Uterus (tissue), 4 donors: ENCODE data around the gene MDFIC. TPM values are rescaled to one million over a fixed set of nuclear protein-coding genes. Genes with fewer than 3 reads are reported as not detected.
A peak's percentile ranks its signal among the peaks of the same experiment; 100 is the strongest.

Source experiments
- DNase-seq, 2 donors: peaks; one replicate each; pipeline ENCODE4 v3.0.0-alpha.2; 2019 to 2020
- H3K27ac ChIP-seq, 2 donors: fragments of 200-600 bp; sonication (generic); 1 replicate in 1 of 2; 2 replicates in 1 of 2; pipeline ENCODE4 v1.5.1; 2016 to 2018
- H3K27me3 ChIP-seq, 2 donors: fragments of 200-600 bp; sonication (generic); one replicate each; pipeline ENCODE4 v1.5.1; 2018 to 2019; ENCODE audit warnings: control low read depth in 1 of 2
- H3K36me3 ChIP-seq, 2 donors: fragments of 200-600 bp; sonication (generic); one replicate each; pipeline ENCODE4 v1.5.1; 2019; ENCODE audit warnings: control low read depth in 1 of 2
- H3K4me1 ChIP-seq, 2 donors: fragments of 200-600 bp; sonication (generic); one replicate each; pipeline ENCODE4 v1.5.1; 2018 to 2019; ENCODE audit warnings: control low read depth in 1 of 2
- H3K4me3 ChIP-seq, 2 donors: fragments of 200-600 bp; sonication (generic); 1 replicate in 1 of 2; 2 replicates in 1 of 2; pipeline ENCODE4 v1.5.1; 2018 to 2019; ENCODE audit warnings: mild to moderate bottlenecking in 1 of 2
- H3K9me3 ChIP-seq, 2 donors: fragments of 200-600 bp; sonication (generic); one replicate each; pipeline ENCODE4 v1.5.1; 2019; ENCODE audit warnings: control low read depth in 1 of 2
- CTCF ChIP-seq, 4 experiments: fragments of 200-600 bp in 2 of 4; fragments of 450-650 bp in 2 of 4; sonication (generic) in 2 of 4; IDR thresholded peaks; one replicate each; pipeline ENCODE4 v1.5.1; 2016 to 2019; ENCODE audit warnings: antibody characterized with exemption in 4 of 4, mild to moderate bottlenecking in 2 of 4, moderate library complexity in 1 of 4
- POLR2A ChIP-seq, 2 donors: fragments of 450-650 bp; IDR thresholded peaks; one replicate each; pipeline ENCODE4 v1.6.1; 2016; ENCODE audit warnings: antibody characterized with exemption in 2 of 2, mild to moderate bottlenecking in 1 of 2, moderate library complexity in 1 of 2
- intact Hi-C: fragments of 100-400 bp; cut with DNase I; formaldehyde crosslinking; loops from one replicate; pipeline ENCODE4 v1.15.1; 2023; ENCODE audit warnings: low total_unique reads
- total RNA-seq, 4 donors: library from RNA; depleted of rRNA in 3 of 4; stranded (reverse); fragments of >200 nt in 3 of 4; gene quantifications; one replicate each; pipeline versions ENCODE4 v1.1.0 to v1.2.4, GENCODE V29; 2014 to 2023
- donor health status: DM: yes; HTN: yes; CAD: no.

Gene MDFIC
- total RNA-seq, 4 donors from 2014 or later: 35.8 to 79.2 (median 66.1) TPM

GRCh38 chr7:114941692-114942091 is 19.8 kb downstream of the MDFIC start:
- intact Hi-C loops: no loop called here
- Histone ChIP-seq H3K36me3 (no peaks in the 10 kb centered on the region), H3K27ac (no peak overlapping the region), H3K27me3 (no peaks in the 10 kb centered on the region), H3K4me1 (peaks cover 0 to 17% of the 10 kb centered on the region in 2 donors), H3K4me3 (no peak overlapping the region), H3K9me3 (no peaks in the 10 kb centered on the region)
- TF ChIP-seq CTCF (IDR thresholded peaks at IDR 0.05) (no peak), POLR2A (IDR thresholded peaks at IDR 0.05) (no peak)
- DNase-seq: no peak

DNA sequence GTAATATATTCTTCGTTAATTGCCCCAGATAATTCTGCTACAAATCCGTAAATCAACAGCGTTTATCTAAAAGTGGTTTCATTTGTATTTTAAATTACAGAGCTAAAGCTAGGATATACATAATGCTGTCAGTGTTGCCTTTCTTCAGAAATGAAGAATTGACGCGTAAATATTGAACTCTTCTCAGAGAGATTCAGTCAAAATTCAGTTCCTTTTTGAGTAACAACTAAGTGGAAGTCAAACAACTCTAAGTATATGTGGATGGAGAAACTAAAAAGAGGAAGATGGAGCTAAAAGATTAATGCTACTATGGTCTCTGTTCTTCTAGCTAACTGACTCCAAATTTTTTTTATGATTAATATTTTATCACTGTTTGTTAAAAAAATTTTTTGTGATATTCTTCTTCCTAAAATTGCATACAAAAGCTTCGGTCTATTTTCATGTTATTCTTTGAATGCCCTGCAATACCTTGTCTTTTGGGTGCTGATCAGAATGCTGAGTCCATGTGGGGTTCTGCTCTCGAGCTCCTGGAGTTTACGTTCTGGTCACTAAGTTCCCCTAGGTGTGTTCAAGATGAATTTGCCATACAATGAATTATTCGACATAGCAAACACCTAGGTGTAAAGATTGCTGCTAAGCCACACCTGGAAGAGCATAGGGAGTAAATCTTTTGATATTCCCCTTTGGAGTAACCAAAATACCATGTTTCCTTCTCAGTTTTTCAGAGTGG is 20.7 kb downstream of the MDFIC start:
- Histone ChIP-seq H3K27me3 (no peaks in the 10 kb centered on the region), H3K36me3 (no peaks in the 10 kb centered on the region), H3K4me3 (no peak overlapping the region), H3K4me1 (peaks cover 0 to 17% of the 10 kb centered on the region in 2 donors), H3K27ac (peak overlapping the region in 1 of 2 donors; percentile 83), H3K9me3 (no peaks in the 10 kb centered on the region)
- intact Hi-C loops: no loop called here
- TF ChIP-seq POLR2A (IDR thresholded peaks at IDR 0.05): no peak
- TF ChIP-seq CTCF (IDR thresholded peaks at IDR 0.05): no peak
- DNase-seq: no peak

DNA sequence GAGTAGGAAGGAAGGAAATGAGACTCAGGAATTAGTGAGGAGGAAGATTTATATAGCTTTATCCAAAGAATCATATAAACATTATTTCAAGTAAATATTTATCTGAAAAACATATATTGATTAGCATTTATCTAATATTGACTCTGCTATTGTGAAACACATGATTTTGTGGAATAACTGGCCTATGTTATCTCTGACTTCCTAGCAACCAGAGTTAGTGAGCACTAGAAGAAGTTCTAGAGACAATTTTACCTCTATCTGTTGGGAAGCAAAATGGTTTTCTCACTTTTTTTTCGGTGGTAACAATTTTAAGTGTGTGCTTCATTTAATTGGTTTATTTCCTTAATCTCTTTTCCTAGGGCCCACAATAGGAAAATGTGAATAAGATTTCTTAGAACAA is 21.6 kb downstream of the MDFIC start:
- Histone ChIP-seq H3K4me3 (no peak overlapping the region), H3K27ac (peak overlapping the region; percentile 81 to 83)
- intact Hi-C loops: no loop called here

DNA sequence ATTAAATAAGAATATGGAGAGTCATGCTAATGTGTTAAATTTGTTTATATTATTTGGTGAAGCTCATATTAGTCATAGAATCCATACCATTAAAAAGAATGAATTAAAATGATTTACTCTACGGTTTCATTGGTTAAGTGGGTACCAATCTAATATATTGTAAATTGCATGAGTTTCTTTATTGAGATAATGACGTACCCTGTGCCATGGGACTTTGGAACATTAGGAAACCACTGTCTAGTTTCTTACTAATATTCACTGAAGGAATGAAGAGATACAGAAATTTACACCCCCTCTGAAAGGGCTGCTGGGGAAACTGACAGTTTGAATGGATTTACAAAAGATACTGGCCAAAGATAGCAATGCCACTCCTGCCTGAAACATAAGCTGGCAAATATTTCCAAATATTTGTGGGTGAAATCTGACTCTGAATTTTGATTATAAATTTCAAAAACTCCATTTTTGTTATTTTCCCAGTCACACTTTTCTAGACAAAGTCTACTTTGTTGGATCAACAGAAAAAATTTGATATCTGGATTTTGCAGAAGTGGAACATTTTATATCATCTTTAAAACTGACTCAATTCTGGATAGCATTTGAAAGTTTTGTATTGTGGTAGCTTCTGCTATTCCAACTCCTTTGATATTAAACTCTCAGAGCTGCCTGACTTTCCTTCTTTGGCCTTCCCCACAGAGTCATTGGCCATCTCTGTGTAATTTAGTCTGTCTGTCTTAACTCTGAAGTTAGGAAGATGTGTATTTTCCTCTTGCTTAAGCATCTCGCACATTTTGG is 22.3 kb downstream of the MDFIC start:
- Histone ChIP-seq H3K4me1 (peaks cover 0 to 22% of the 10 kb centered on the region in 2 donors), H3K4me3 (peak overlapping the region in 1 of 2 donors; percentile 28), H3K27me3 (no peaks in the 10 kb centered on the region), H3K9me3 (no peaks in the 10 kb centered on the region), H3K27ac (peak overlapping the region; percentile 81 to 83), H3K36me3 (no peaks in the 10 kb centered on the region)
- intact Hi-C loops: no loop called here
- no peak for DNase-seq
- TF ChIP-seq CTCF (IDR thresholded peaks at IDR 0.05): no peak
- no peak for TF ChIP-seq POLR2A (IDR thresholded peaks at IDR 0.05)

More for the DNA sequence above, 21.6 kb downstream of the MDFIC start:
- Histone ChIP-seq H3K9me3 (no peaks in the 10 kb centered on the region), H3K36me3 (no peaks in the 10 kb centered on the region), H3K4me1 (peaks cover 0 to 22% of the 10 kb centered on the region in 2 donors), H3K27me3 (no peaks in the 10 kb centered on the region)
- DNase-seq: no peak
- TF ChIP-seq POLR2A (IDR thresholded peaks at IDR 0.05): no peak
- TF ChIP-seq CTCF (IDR thresholded peaks at IDR 0.05): no peak
